GM23248 (cell line): ENCODE data around the gene TIMM22.

Source experiments
- EZH2 ChIP-seq: fragments of 200-600 bp; sonication (generic); IDR thresholded peaks from 2 replicates; pipeline ENCODE4 v1.6.1; 2018; ENCODE audit warnings: antibody characterized with exemption, mild to moderate bottlenecking; ENCODE audit not compliant: insufficient read depth, poor library complexity, severe bottlenecking
- EZH2phosphoT487 ChIP-seq: fragments of 200-600 bp; sonication (generic); IDR thresholded peaks from 2 replicates; pipeline ENCODE4 v1.6.1; 2018; ENCODE audit warnings: antibody characterized with exemption, moderate library complexity, mild to moderate bottlenecking, low read depth; ENCODE audit not compliant: insufficient read depth

- TF ChIP-seq EZH2, result no peak
- TF ChIP-seq EZH2phosphoT487, result no peak
These were observed 8.5 kb downstream of the TIMM22 start for GRCh38 chr17:1005361-1005946.
